Non-pigmented ciliary epithelial cell (primary cell): ENCODE measurements around the gene MGAT1.
"Not testable (repeated sequence)": the region's sequence is repeated elsewhere in the genome, so short reads cannot be mapped to it uniquely, and the experiment has no call there.

Source experiments
- DNase-seq: peaks from one replicate; pipeline ENCODE4 v3.0.0-alpha.2; 2010; ENCODE audit warnings: low read depth

MGAT1 gene

GRCh38 chr5:180804129-180804618 lies 1.6 kb upstream of the MGAT1 start:
- no peak for DNase-seq

- DNase-seq: no peak
Measured at GRCh38 chr5:180803181-180804128, 849 bp upstream of the MGAT1 start.

- no peak for DNase-seq
Measured at GRCh38 chr5:180801596-180802324, 846 bp downstream of the MGAT1 start.

GRCh38 chr5:180799902-180800801 lies 2.5 kb downstream of the MGAT1 start:
- DNase-seq: no peak

- no peak for DNase-seq
Measured at GRCh38 chr5:180799194-180799593, 3.4 kb downstream of the MGAT1 start.

GRCh38 chr5:180798193-180798592 lies 4.4 kb downstream of the MGAT1 start:
- no peak for DNase-seq

GRCh38 chr5:180797256-180798192 lies 5.1 kb downstream of the MGAT1 start:
- DNase-seq: no peak

GRCh38 chr5:180795771-180796313 lies 6.8 kb downstream of the MGAT1 start:
- no peak for DNase-seq

- DNase-seq: no peak
Measured at GRCh38 chr5:180792965-180793287, 9.7 kb downstream of the MGAT1 start.

- DNase-seq: no peak
Measured at GRCh38 chr5:180792287-180792964, 10.2 kb downstream of the MGAT1 start.

GRCh38 chr5:180791611-180792213 lies 10.9 kb downstream of the MGAT1 start:
- DNase-seq: no peak

GRCh38 chr5:180790524-180790923 lies 12.1 kb downstream of the MGAT1 start:
- no peak for DNase-seq

- no peak for DNase-seq
Measured at GRCh38 chr5:180790020-180790419, 12.6 kb downstream of the MGAT1 start.

GRCh38 chr5:180788651-180789410 lies 13.8 kb downstream of the MGAT1 start:
- DNase-seq: not testable (repeated sequence)

- DNase-seq: no peak
Measured at GRCh38 chr5:180787711-180788431, 14.7 kb downstream of the MGAT1 start.

GRCh38 chr5:180786531-180787398 lies 15.8 kb downstream of the MGAT1 start:
- DNase-seq: no peak

- DNase-seq: no peak
Measured at GRCh38 chr5:180785794-180786221, 16.8 kb downstream of the MGAT1 start.
